ENCODE results near the gene IRAG1. TPM values are rescaled to one million over a fixed set of nuclear protein-coding genes. Genes with fewer than 3 reads are reported as not detected.

IRAG1 gene
- total and polyA plus RNA-seq, 2 donors (not counting 3 experiments of a cell fraction or from before 2014, with no cell fraction given), result 0.22 to 0.38 TPM

DNA sequence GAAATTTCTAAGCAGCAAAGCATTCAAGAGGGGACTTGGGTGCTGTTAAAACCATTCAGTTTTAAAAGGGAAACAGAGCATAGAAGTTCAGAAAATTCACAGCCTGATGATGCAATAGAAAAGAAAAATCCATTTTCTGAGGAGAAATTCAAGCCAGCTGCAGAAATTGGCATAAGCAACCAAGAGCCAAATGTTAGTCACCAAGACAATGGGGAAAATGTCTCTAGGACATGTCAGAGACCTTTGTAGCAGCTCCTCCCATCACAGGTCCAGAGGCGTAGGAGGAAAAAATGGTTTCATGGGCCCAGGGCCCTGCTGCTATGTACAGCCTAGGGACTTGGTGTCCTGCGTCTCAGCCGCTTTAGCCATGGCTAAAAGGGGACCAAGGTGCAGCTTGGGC lies 5.5 kb upstream of the IRAG1 start:
- no peaks in the 10 kb centered on the region for H4K20me1 ChIP-seq (replicated peaks; ENCODE audit: control insufficient read depth, extremely low read depth, insufficient read depth, low read length)
- CTCF ChIA-PET, result no interaction called here

More for the DNA sequence above, 5.5 kb upstream of the IRAG1 start:
- intact Hi-C loops (cut with micrococcal nuclease) (no loop called here), dilution Hi-C loops (cut with MboI; ENCODE audit: extremely low pct_ligation_motif_present, low sequenced_read_pairs) (no loop called here)
- no peak overlapping the region for H2AFZ ChIP-seq (ENCODE audit: low read depth, low read length)
- no peak for TF ChIP-seq FOS (IDR thresholded peaks at IDR 0.05; ENCODE audit: borderline replicate concordance, insufficient read depth, low read length)
- TF ChIP-seq, protein P1, sequence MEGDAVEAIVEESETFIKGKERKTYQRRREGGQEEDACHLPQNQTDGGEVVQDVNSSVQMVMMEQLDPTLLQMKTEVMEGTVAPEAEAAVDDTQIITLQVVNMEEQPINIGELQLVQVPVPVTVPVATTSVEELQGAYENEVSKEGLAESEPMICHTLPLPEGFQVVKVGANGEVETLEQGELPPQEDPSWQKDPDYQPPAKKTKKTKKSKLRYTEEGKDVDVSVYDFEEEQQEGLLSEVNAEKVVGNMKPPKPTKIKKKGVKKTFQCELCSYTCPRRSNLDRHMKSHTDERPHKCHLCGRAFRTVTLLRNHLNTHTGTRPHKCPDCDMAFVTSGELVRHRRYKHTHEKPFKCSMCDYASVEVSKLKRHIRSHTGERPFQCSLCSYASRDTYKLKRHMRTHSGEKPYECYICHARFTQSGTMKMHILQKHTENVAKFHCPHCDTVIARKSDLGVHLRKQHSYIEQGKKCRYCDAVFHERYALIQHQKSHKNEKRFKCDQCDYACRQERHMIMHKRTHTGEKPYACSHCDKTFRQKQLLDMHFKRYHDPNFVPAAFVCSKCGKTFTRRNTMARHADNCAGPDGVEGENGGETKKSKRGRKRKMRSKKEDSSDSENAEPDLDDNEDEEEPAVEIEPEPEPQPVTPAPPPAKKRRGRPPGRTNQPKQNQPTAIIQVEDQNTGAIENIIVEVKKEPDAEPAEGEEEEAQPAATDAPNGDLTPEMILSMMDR (IDR thresholded peaks at IDR 0.05; ENCODE audit: extremely low read depth in 1 of 2, insufficient read depth in 1 of 2, low read depth in 1 of 2, low read length in 2 of 2), result no peak
- no peak for TF ChIP-seq EZH2 (IDR thresholded peaks at IDR 0.05; ENCODE audit: borderline replicate concordance, low read depth, low read length, severe bottlenecking)
- TF ChIP-seq, protein P2, sequence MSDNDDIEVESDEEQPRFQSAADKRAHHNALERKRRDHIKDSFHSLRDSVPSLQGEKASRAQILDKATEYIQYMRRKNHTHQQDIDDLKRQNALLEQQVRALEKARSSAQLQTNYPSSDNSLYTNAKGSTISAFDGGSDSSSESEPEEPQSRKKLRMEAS (IDR thresholded peaks at IDR 0.05; ENCODE audit: insufficient read depth, insufficient read length), result no peak
- no peak for TF ChIP-seq POLR2AphosphoS5 (IDR thresholded peaks at IDR 0.05; ENCODE audit: insufficient read depth, low read depth, low read length)
- no peak for TF ChIP-seq GATA2 (IDR thresholded peaks at IDR 0.05; ENCODE audit: insufficient read depth, insufficient read length, low read depth, low read length)
- TF ChIP-seq MYC (IDR thresholded peaks at IDR 0.05; ENCODE audit: low read depth, low read length), result no peak
- no peak for TF ChIP-seq JUN (IDR thresholded peaks at IDR 0.05; ENCODE audit: borderline replicate concordance, insufficient read depth, insufficient read length, low read depth)
- no peak for TF ChIP-seq POLR2A (IDR thresholded peaks at IDR 0.05; ENCODE audit: low read depth, low read length)
- no peak overlapping the region for H3K27ac ChIP-seq (ENCODE audit: insufficient read depth, low read depth, low read length)
- BruUV-seq (replicated peaks), result no TSS peak
- POLR2A ChIA-PET, result no interaction called here
- no peak overlapping the region for H3K4me2 ChIP-seq (ENCODE audit: insufficient read depth, low read length)
- no peak overlapping the region for H3K9ac ChIP-seq (replicated peaks; ENCODE audit: extremely low read depth, insufficient read depth, low read length)
- DNase-seq (ENCODE audit: low read depth, low spot score) (no peak), FAIRE-seq (no peak)
- H3K79me2 ChIP-seq (ENCODE audit: control insufficient read depth, insufficient read depth, low read length), result no peaks in the 10 kb centered on the region
- no peak overlapping the region for H3K4me3 ChIP-seq (replicated peaks in 1 of 3; ENCODE audit: insufficient read depth in 1 of 3, low read depth in 1 of 3, low read length in 3 of 3)
- H3K9me1 ChIP-seq (replicated peaks; ENCODE audit: control insufficient read depth, extremely low read depth, insufficient read depth, low read length), result no peaks in the 10 kb centered on the region
- no peaks in the 10 kb centered on the region for H3K36me3 ChIP-seq (ENCODE audit: control insufficient read depth in 2 of 2, extremely low read depth in 1 of 2, insufficient read depth in 2 of 2, low read length in 2 of 2)
- peaks cover 0 to 5% of the 10 kb centered on the region in 2 experiments for H3K27me3 ChIP-seq (ENCODE audit: control insufficient read depth in 2 of 2, insufficient read depth in 2 of 2, low read length in 2 of 2)
- H3K4me1 ChIP-seq (ENCODE audit: control insufficient read depth, extremely low read depth, insufficient read depth, low read length), result no peaks in the 10 kb centered on the region
- H3K9me3 ChIP-seq (replicated peaks; ENCODE audit: control insufficient read depth, insufficient read depth, low read length), result no peaks in the 10 kb centered on the region

Data from endothelial cell of umbilical vein (primary cell).